ENCODE data around the gene LDHAL6B.

LDHAL6B gene

DNA sequence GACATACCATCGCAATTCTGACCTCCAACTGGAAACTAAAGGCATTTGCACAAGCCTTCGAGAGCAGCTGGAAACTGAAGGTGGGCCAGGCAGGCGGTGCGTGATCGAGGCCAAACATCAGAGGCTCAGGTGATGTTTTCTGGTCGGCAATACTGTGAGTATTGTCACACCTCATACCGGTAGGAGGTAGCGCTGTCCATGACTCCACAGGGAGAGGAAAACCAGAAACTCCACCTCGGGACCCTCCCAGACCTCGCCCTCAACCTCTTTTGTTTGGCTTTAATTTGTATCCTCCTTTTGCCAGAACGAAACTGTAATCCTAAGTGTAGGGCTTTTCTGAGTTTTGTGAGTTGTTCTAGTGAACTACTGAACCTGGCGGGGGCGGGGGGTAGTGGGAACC lies 43.6 kb downstream of the LDHAL6B start:
- DNase-seq (ENCODE audit: insufficient read length, low spot score) (no peak), FAIRE-seq (no peak)
- TF ChIP-seq, protein P1, sequence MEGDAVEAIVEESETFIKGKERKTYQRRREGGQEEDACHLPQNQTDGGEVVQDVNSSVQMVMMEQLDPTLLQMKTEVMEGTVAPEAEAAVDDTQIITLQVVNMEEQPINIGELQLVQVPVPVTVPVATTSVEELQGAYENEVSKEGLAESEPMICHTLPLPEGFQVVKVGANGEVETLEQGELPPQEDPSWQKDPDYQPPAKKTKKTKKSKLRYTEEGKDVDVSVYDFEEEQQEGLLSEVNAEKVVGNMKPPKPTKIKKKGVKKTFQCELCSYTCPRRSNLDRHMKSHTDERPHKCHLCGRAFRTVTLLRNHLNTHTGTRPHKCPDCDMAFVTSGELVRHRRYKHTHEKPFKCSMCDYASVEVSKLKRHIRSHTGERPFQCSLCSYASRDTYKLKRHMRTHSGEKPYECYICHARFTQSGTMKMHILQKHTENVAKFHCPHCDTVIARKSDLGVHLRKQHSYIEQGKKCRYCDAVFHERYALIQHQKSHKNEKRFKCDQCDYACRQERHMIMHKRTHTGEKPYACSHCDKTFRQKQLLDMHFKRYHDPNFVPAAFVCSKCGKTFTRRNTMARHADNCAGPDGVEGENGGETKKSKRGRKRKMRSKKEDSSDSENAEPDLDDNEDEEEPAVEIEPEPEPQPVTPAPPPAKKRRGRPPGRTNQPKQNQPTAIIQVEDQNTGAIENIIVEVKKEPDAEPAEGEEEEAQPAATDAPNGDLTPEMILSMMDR (IDR thresholded peaks at IDR 0.05; ENCODE audit: insufficient read depth, missing control alignments): no peak

DNA sequence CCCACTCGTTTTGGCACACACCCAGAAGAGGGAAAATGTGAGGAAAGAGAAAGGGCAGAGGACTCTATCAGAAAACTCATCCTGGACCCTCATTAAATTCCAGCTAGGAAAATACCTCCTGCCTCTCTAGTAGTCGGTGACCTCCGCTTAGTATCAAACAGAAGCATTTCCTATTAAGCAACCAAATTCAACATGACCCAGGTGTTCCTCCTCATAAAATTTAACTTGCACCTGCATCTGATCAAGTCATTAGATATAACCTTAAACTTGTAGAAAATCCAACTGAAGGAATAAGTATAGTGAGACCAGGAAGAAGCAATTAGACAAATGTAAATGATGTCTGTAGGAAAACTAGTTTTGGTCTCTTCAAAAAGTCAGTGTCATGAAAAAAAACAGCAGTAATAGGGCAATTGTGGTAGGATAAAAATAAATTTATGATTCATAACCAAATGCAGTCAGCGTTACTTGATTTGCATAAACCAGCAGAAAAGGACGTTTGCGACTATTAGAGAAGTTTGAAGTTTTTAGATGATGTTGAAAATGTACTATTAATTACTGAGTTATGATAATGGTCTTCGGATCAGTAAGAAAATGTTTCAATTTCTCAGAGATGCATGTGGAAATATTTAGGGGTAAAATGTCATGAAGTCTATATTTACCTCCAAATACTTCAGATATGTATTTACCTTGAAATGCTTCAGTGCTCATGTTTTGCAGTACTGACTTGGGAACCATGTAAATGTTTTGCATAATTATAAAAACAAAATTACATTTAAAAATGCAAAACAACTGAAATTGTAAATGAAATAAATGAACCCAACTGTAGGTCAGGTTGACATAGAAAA lies 44.6 kb downstream of the LDHAL6B start:
- DNase-seq (ENCODE audit: insufficient read length, low spot score): no peak
- TF ChIP-seq, protein P1 (IDR thresholded peaks at IDR 0.05; ENCODE audit: insufficient read depth, missing control alignments): no peak
- no peak for FAIRE-seq

DNA sequence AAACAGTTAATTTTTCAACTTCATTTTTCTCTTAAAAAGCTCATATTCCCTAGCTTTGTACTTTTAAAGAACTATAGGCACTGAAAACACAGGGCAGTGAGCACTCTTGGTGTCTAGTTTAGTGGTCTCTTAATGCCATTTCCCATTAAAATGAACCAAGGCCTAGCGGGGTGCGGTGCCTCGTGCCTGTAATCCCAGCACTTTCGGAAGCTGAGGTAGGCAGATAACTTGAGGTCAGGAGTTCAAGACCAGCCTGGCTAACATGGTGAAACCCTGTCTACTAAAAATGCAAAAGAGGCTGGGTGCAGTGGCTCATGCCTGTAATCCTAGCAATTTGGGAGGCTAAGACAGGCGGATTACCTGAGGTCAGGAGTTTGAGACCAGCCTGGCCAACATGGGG lies 45.5 kb downstream of the LDHAL6B start:
- no peak for FAIRE-seq
- DNase-seq (ENCODE audit: insufficient read length, low spot score): no peak
- TF ChIP-seq, protein P1 (IDR thresholded peaks at IDR 0.05; ENCODE audit: insufficient read depth, missing control alignments): no peak

DNA sequence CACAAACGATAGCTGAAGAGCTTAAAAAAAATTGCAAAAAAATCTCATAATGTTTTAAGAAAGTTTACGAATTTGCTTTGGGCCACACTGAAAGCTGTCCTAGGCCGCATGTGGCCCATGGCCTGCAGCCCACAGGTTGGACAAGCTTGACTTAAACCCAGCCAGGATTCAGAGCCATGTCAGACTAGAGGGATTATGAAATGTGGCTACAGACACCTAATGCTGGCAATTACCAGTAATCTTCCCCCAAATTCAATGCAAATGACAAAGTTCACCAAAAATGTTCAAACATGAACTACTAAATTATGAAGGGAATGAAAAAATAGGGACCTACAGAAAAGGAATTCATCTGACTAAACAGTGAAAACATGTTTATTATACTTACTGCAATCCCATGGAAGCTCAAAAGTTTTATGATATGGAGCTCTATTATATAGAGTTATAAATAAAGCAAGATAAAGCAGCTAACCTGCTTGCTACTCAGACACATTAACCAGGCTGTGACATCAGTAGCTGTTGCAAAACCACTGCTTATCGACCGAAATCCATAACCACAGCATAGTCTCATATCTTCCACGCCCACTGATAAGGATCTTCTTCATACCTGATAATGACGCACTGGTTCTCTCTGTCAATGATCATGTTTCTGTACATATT lies 49.2 kb downstream of the LDHAL6B start:
- DNase-seq (ENCODE audit: insufficient read length, low spot score) (no peak), FAIRE-seq (no peak)
- TF ChIP-seq, protein P1 (IDR thresholded peaks at IDR 0.05; ENCODE audit: insufficient read depth, missing control alignments): no peak

DNA sequence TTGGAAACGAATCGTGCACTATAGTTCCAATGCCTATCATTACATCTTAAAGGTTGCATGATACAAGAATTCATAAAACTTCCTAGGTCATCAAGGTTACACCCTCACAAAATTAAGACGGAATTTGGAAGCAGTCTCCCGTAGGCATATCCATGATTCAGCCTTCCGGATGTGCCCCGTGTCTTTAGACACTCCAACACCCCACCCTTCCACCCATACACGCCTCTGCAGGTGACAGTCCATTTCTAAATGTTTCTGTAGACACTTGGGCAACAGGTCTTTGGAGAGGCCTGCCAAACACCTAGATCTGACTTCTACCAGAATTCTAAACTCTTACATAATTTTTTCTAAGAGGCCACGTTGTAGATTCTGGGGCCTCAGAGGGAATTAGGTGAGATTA lies 49.8 kb downstream of the LDHAL6B start:
- no peak for FAIRE-seq
- DNase-seq (ENCODE audit: insufficient read length, low spot score): no peak
- TF ChIP-seq, protein P1 (IDR thresholded peaks at IDR 0.05; ENCODE audit: insufficient read depth, missing control alignments): no peak

DNA sequence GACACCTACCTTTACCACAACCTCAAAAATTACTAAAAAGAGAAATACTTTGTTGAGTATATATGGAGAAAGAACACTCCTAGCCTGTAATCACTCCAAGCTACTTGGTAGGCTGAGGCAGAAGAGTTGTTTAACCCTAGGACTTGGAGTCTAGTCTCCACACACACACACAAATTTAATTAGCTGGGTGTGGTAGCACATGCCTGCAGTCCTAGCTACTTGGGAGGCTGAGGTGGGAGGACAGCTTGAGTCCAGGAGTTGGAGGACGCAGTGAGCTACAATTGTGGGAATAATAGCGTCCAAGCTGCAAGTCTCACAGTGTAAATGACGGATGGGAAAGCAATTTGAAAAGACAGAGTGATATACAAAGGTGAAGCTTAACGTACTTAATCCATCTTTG lies 50.5 kb downstream of the LDHAL6B start:
- TF ChIP-seq, protein P1 (IDR thresholded peaks at IDR 0.05; ENCODE audit: insufficient read depth, missing control alignments): no peak
- DNase-seq (ENCODE audit: insufficient read length, low spot score) (no peak), FAIRE-seq (no peak)

Data from D721Med (cell line).